K562 (cell line): ENCODE results near the gene SYMPK. TPM values are rescaled to one million over a fixed set of nuclear protein-coding genes. Genes with fewer than 3 reads are reported as not detected.

ENCODE experiments used
- CBX3 ChIP-seq, 2 experiments: IDR thresholded peaks; 1 replicate in 1 of 2; 2 replicates in 1 of 2; pipeline ENCODE4 v1.6.1; 2012; ENCODE audit warnings: inconsistent platforms in 2 of 2, low read length in 2 of 2, borderline replicate concordance in 1 of 2, control low read depth in 1 of 2
- ESRRA ChIP-seq: fragments of 450-650 bp; IDR thresholded peaks from 2 replicates; pipeline ENCODE4 v1.6.1; 2014; ENCODE audit warnings: low read depth, mild to moderate bottlenecking, moderate library complexity, borderline replicate concordance
- KDM1A ChIP-seq, 2 experiments: fragments of 450-650 bp; IDR thresholded peaks; 2 replicates each; pipeline ENCODE4 v1.6.1; 2016; ENCODE audit warnings: mild to moderate bottlenecking in 2 of 2
- KLF1 ChIP-seq: fragments of 450-650 bp; IDR thresholded peaks from 2 replicates; pipeline ENCODE4 v1.6.1; 2016; ENCODE audit warnings: missing genetic modification characterization, missing compliant biosample characterization
- LCOR ChIP-seq: sonication (generic); formaldehyde crosslinking; IDR thresholded peaks from 2 replicates; pipeline ENCODE4 v1.8.0; 2022; ENCODE audit warnings: mild to moderate bottlenecking, missing genetic modification reagents
- MEF2A ChIP-seq: IDR thresholded peaks from 2 replicates; pipeline ENCODE4 v1.6.1; 2011; ENCODE audit warnings: low read depth, mild to moderate bottlenecking, low read length, moderate library complexity; ENCODE audit not compliant: control insufficient read depth
- MIER1 ChIP-seq: fragments of 450-650 bp; IDR thresholded peaks from 2 replicates; pipeline ENCODE4 v1.6.1; 2016; ENCODE audit warnings: antibody characterized with exemption, mild to moderate bottlenecking, low read depth
- NFRKB ChIP-seq: fragments of 450-650 bp; IDR thresholded peaks from 2 replicates; pipeline ENCODE4 v1.6.1; 2016; ENCODE audit warnings: low read depth
- RBFOX2 ChIP-seq: fragments of 200-400 bp; formaldehyde crosslinking; IDR thresholded peaks from 2 replicates; pipeline ENCODE4 v1.6.1; 2017; ENCODE audit warnings: low read depth, mild to moderate bottlenecking, low read length, moderate library complexity
- RBM25 ChIP-seq: fragments of 200-400 bp; formaldehyde crosslinking; IDR thresholded peaks from 2 replicates; pipeline ENCODE4 v1.6.1; 2018; ENCODE audit warnings: low read length, low read depth, moderate library complexity; ENCODE audit not compliant: severe bottlenecking
- ZBTB7A ChIP-seq: IDR thresholded peaks from 2 replicates; pipeline ENCODE4 v1.6.1; 2011; ENCODE audit warnings: low read depth, mild to moderate bottlenecking, low read length, moderate library complexity, borderline replicate concordance; ENCODE audit not compliant: control insufficient read depth
- ZNF184 ChIP-seq: sonication (generic); formaldehyde crosslinking; IDR thresholded peaks from 2 replicates; pipeline ENCODE4 v1.5.0; 2020; ENCODE audit warnings: missing genetic modification reagents
- ZNF583 ChIP-seq: fragments of 250-450 bp; sonication (Bioruptor Pico); IDR thresholded peaks from 2 replicates; pipeline ENCODE4 v1.4.0; 2020
- ZNF696 ChIP-seq: fragments of 250-450 bp; sonication (Bioruptor Pico); conservative IDR thresholded peaks from 2 replicates; pipeline ENCODE4 v1.4.0; 2020; ENCODE audit warnings: mild to moderate bottlenecking, moderate library complexity
- ZNF780A ChIP-seq: fragments of 250-450 bp; sonication (Bioruptor Pico); IDR thresholded peaks from 2 replicates; pipeline ENCODE4 v1.5.0; 2021; ENCODE audit warnings: mild to moderate bottlenecking
- ZSCAN32 ChIP-seq: fragments of 450-650 bp; formaldehyde crosslinking; IDR thresholded peaks from 2 replicates; pipeline ENCODE4 v1.4.0; 2020; ENCODE audit warnings: mild to moderate bottlenecking, moderate library complexity
- polyA plus RNA-seq, 8 experiments: library from polyadenylated mRNA; depleted of rRNA in 4 of 8; stranded (reverse) in 5 of 8; unstranded in 3 of 8; fragments of >200 nt; fragmentation: Nextera tagmentation in 2 of 8; fragmentation: Illumina TruSeq in 1 of 8; extraction: Ambion mirVana in 2 of 8; extraction: Trizol in 1 of 8; gene quantifications; 2 replicates each; pipeline versions ENCODE4 v1.2.1 to v1.2.3, GENCODE V29; 2011 to 2014; ENCODE audit warnings: inconsistent platforms in 1 of 8, missing spikeins in 1 of 8
- total RNA-seq, 7 experiments: library from RNA; depleted of rRNA in 6 of 7; stranded (reverse); fragments of >200 nt in 6 of 7; fragmentation: Illumina TruSeq in 2 of 7; extraction: Trizol in 2 of 7; gene quantifications; 2 replicates each; pipeline versions ENCODE4 v1.2.1 to v1.2.3, GENCODE V29; 2011 to 2021; ENCODE audit warnings: low replicate concordance in 1 of 7
- TF ChIP-seq, protein P1 (sequence below): IDR thresholded peaks from 2 replicates; pipeline ENCODE4 v1.6.1; 2014; ENCODE audit warnings: antibody characterized with exemption
- TF ChIP-seq, protein P2 (sequence below), 3 experiments: IDR thresholded peaks in 2 of 3; conservative IDR thresholded peaks in 1 of 3; 2 replicates each; pipeline ENCODE4 v1.5.1; 2011 to 2012; ENCODE audit warnings: low read length in 3 of 3, mild to moderate bottlenecking in 3 of 3, control low read depth in 2 of 3, improper control_type of control experiment in 1 of 3, inconsistent platforms in 1 of 3, low read depth in 1 of 3, mixed read lengths in 1 of 3, moderate library complexity in 1 of 3; ENCODE audit not compliant: insufficient read depth in 2 of 3
- TF ChIP-seq, protein P3 (sequence below): IDR thresholded peaks from 3 replicates; pipeline ENCODE4 v1.6.1; 2011; ENCODE audit warnings: borderline replicate concordance, mild to moderate bottlenecking; ENCODE audit not compliant: insufficient read length, insufficient read depth
- TF ChIP-seq, protein P4 (sequence below), 2 experiments: fragments of 200-800 bp in 1 of 2; sonication (Bioruptor generic) in 1 of 2; sonication (generic) in 1 of 2; formaldehyde crosslinking in 1 of 2; IDR thresholded peaks in 1 of 2; conservative IDR thresholded peaks in 1 of 2; 2 replicates each; pipeline versions ENCODE4 v1.5.0 to v1.6.1; 2016 to 2020; ENCODE audit warnings: missing compliant biosample characterization in 1 of 2, missing genetic modification characterization in 1 of 2, missing genetic modification reagents in 1 of 2

SYMPK gene
- total and polyA plus RNA-seq, 9 of the 15 experiments (the other 6 are each of a cell fraction or from before 2014, with no cell fraction given), result 0.73 to 95.5 (median 58.4) TPM

DNA sequence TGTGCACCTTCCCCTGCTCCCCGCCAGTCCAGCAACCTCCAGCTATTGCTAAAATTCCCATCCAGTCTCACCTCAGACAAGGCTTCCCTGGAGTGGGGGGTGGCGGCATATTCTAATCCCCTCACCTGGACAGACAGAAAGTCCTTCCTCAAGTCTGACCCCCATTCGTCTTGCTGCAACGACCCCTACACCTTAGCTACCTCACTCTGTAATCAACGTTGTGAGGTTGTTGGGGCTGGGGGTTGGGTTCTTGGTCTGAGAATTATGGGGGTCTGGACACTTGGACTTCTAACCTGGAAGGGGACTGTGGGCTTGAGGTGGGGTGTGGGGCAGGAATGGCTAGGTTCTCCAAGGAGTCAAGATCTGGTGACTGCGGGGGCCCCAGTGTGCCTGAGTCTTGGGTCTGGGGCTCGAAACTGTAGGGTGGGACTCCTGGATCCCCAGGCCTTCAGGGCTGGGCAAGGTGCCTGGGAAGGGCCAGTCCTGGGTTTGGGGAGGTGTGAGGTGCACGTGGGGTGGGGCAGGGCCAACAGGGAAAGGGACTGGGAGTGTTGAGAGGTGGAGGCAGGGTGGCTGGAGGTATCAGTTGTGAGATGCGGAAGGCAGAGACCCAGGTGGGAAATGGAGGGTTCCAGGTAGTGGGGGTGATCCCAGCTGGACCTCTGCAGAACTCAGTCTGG lies 2.5 kb upstream of the SYMPK start (continued):
- TF ChIP-seq, protein P1, sequence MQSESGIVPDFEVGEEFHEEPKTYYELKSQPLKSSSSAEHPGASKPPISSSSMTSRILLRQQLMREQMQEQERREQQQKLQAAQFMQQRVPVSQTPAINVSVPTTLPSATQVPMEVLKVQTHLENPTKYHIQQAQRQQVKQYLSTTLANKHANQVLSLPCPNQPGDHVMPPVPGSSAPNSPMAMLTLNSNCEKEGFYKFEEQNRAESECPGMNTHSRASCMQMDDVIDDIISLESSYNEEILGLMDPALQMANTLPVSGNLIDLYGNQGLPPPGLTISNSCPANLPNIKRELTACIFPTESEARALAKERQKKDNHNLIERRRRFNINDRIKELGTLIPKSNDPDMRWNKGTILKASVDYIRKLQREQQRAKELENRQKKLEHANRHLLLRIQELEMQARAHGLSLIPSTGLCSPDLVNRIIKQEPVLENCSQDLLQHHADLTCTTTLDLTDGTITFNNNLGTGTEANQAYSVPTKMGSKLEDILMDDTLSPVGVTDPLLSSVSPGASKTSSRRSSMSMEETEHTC, result no peak
- TF ChIP-seq ZNF780A (CRISPR knock-in tag), result no peak
- no peak for TF ChIP-seq ZNF583
- TF ChIP-seq RBFOX2, result peak; percentile 33; the same call in 1 of the 2 replicates
- peak; percentile 13 to 54; a peak in 2 of 4 replicates for TF ChIP-seq KDM1A (IDR thresholded peaks at IDR 0.05)
- TF ChIP-seq ZSCAN32 (CRISPR knock-in tag), result no peak
- no peak for TF ChIP-seq MEF2A
- TF ChIP-seq ZBTB7A, result peak; percentile 38
- no peak for TF ChIP-seq NFRKB
- TF ChIP-seq, protein P2, sequence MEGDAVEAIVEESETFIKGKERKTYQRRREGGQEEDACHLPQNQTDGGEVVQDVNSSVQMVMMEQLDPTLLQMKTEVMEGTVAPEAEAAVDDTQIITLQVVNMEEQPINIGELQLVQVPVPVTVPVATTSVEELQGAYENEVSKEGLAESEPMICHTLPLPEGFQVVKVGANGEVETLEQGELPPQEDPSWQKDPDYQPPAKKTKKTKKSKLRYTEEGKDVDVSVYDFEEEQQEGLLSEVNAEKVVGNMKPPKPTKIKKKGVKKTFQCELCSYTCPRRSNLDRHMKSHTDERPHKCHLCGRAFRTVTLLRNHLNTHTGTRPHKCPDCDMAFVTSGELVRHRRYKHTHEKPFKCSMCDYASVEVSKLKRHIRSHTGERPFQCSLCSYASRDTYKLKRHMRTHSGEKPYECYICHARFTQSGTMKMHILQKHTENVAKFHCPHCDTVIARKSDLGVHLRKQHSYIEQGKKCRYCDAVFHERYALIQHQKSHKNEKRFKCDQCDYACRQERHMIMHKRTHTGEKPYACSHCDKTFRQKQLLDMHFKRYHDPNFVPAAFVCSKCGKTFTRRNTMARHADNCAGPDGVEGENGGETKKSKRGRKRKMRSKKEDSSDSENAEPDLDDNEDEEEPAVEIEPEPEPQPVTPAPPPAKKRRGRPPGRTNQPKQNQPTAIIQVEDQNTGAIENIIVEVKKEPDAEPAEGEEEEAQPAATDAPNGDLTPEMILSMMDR (IDR thresholded peaks at IDR 0.05 in 2 of 3, conservative IDR thresholded peaks at IDR 0.05 in 1 of 3; ENCODE audit: insufficient read depth in 2 of 3, low read depth in 1 of 3, low read length in 3 of 3), result no peak
- TF ChIP-seq LCOR (CRISPR knock-in tag), result no peak
- TF ChIP-seq MIER1, result no peak
- TF ChIP-seq ZNF184 (CRISPR knock-in tag), result no peak
- TF ChIP-seq ESRRA, result no peak
- no peak for TF ChIP-seq KLF1 (tag)
- TF ChIP-seq RBM25, result peak; percentile 53
- TF ChIP-seq ZNF696, result no peak
- TF ChIP-seq, protein P3, sequence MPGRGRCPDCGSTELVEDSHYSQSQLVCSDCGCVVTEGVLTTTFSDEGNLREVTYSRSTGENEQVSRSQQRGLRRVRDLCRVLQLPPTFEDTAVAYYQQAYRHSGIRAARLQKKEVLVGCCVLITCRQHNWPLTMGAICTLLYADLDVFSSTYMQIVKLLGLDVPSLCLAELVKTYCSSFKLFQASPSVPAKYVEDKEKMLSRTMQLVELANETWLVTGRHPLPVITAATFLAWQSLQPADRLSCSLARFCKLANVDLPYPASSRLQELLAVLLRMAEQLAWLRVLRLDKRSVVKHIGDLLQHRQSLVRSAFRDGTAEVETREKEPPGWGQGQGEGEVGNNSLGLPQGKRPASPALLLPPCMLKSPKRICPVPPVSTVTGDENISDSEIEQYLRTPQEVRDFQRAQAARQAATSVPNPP, result no peak
- TF ChIP-seq CBX3 (IDR thresholded peaks at IDR 0.05; ENCODE audit: borderline replicate concordance in 1 of 2, low read length in 2 of 2), result no peak
- TF ChIP-seq, protein P4, sequence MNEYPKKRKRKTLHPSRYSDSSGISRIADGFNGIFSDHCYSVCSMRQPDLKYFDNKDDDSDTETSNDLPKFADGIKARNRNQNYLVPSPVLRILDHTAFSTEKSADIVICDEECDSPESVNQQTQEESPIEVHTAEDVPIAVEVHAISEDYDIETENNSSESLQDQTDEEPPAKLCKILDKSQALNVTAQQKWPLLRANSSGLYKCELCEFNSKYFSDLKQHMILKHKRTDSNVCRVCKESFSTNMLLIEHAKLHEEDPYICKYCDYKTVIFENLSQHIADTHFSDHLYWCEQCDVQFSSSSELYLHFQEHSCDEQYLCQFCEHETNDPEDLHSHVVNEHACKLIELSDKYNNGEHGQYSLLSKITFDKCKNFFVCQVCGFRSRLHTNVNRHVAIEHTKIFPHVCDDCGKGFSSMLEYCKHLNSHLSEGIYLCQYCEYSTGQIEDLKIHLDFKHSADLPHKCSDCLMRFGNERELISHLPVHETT (CRISPR knock-in tag; conservative IDR thresholded peaks at IDR 0.05 in 1 of 2, IDR thresholded peaks at IDR 0.05 in 1 of 2), result no peak
